ENCODE measurements around the gene TNP2. TPM values are rescaled to one million over a fixed set of nuclear protein-coding genes. Genes with fewer than 3 reads are reported as not detected.

Gene TNP2
- total and polyA plus RNA-seq, 9 of the 15 experiments (the other 6 are each of a cell fraction or from before 2014, with no cell fraction given), result not detected

DNA sequence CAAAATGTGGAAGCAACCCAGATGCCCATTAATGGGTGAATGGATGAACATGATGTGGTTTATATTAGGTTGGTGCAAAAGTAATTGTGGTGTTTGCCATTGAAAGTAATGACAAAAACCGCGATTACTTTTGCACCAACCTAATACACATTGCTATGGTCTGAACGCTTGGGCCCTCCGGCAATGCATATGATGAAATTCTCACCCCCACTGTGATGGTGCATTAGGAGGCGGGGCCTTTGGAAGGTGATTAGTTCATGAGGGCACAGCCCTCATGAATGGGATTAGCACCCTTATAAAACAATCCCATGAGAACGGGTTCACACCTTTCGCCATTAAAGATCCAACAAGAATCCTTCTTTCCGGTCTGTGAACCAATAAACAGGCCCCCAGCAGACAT is 37.3 kb upstream of the TNP2 start:
- 23% methylated on average over 8 of the region's 8 CpGs for WGBS (ENCODE audit: insufficient coverage, low coverage, missing lambda C conversion rate)
- ChIA-PET CTCF (ENCODE audit: low intra/inter-chr PET ratio) (no interaction called here), POLR2A (no interaction called here)
- H3K9ac ChIP-seq (ENCODE audit: insufficient read depth in 1 of 2, low read depth in 2 of 2, low read length in 2 of 2), result no peak overlapping the region
- FAIRE-seq (no peak), ATAC-seq (0 out of 3 replicates have a peak, but pooled peaks have one; percentile 30), DNase-seq (ENCODE audit: extremely low read depth in 1 of 4, low spot score in 3 of 4) (no peak)
- H3K4me2 ChIP-seq (ENCODE audit: insufficient read depth, low read length), result no peak overlapping the region
- H4K20me1 ChIP-seq (replicated peaks; ENCODE audit: control insufficient read depth, insufficient read depth, low read length), result no peaks in the 10 kb centered on the region
- no peaks in the 10 kb centered on the region for H3K79me2 ChIP-seq (ENCODE audit: control insufficient read depth, insufficient read depth, low read length)
- H2AFZ ChIP-seq (ENCODE audit: low read depth, low read length), result no peak overlapping the region
- no peaks in the 10 kb centered on the region for H3K9me1 ChIP-seq (ENCODE audit: control insufficient read depth, insufficient read depth, low read length)
- no peak for TF ChIP-seq ZNF239 (CRISPR knock-in tag; IDR thresholded peaks at IDR 0.05)
- TF ChIP-seq, protein P1, sequence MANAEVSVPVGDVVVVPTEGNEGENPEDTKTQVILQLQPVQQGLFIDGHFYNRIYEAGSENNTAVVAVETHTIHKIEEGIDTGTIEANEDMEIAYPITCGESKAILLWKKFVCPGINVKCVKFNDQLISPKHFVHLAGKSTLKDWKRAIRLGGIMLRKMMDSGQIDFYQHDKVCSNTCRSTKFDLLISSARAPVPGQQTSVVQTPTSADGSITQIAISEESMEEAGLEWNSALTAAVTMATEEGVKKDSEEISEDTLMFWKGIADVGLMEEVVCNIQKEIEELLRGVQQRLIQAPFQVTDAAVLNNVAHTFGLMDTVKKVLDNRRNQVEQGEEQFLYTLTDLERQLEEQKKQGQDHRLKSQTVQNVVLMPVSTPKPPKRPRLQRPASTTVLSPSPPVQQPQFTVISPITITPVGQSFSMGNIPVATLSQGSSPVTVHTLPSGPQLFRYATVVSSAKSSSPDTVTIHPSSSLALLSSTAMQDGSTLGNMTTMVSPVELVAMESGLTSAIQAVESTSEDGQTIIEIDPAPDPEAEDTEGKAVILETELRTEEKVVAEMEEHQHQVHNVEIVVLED (CRISPR knock-in tag; IDR thresholded peaks at IDR 0.05), result no peak
- TF ChIP-seq, protein P2, sequence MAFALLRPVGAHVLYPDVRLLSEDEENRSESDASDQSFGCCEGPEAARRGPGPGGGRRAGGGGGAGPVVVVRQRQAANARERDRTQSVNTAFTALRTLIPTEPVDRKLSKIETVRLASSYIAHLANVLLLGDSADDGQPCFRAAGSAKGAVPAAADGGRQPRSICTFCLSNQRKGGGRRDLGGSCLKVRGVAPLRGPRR (CRISPR knock-in tag; IDR thresholded peaks at IDR 0.05), result no peak
- TF ChIP-seq, protein P3, sequence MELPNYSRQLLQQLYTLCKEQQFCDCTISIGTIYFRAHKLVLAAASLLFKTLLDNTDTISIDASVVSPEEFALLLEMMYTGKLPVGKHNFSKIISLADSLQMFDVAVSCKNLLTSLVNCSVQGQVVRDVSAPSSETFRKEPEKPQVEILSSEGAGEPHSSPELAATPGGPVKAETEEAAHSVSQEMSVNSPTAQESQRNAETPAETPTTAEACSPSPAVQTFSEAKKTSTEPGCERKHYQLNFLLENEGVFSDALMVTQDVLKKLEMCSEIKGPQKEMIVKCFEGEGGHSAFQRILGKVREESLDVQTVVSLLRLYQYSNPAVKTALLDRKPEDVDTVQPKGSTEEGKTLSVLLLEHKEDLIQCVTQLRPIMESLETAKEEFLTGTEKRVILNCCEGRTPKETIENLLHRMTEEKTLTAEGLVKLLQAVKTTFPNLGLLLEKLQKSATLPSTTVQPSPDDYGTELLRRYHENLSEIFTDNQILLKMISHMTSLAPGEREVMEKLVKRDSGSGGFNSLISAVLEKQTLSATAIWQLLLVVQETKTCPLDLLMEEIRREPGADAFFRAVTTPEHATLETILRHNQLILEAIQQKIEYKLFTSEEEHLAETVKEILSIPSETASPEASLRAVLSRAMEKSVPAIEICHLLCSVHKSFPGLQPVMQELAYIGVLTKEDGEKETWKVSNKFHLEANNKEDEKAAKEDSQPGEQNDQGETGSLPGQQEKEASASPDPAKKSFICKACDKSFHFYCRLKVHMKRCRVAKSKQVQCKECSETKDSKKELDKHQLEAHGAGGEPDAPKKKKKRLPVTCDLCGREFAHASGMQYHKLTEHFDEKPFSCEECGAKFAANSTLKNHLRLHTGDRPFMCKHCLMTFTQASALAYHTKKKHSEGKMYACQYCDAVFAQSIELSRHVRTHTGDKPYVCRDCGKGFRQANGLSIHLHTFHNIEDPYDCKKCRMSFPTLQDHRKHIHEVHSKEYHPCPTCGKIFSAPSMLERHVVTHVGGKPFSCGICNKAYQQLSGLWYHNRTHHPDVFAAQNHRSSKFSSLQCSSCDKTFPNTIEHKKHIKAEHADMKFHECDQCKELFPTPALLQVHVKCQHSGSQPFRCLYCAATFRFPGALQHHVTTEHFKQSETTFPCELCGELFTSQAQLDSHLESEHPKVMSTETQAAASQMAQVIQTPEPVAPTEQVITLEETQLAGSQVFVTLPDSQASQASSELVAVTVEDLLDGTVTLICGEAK (IDR thresholded peaks at IDR 0.05), result peak; percentile 51; the same call in 1 of the 2 replicates
- TF ChIP-seq, protein P3 (CRISPR knock-in tag; IDR thresholded peaks at IDR 0.05), result no peak
- no peak for TF ChIP-seq NFATC3 (IDR thresholded peaks at IDR 0.05)
- TF ChIP-seq, protein P4, sequence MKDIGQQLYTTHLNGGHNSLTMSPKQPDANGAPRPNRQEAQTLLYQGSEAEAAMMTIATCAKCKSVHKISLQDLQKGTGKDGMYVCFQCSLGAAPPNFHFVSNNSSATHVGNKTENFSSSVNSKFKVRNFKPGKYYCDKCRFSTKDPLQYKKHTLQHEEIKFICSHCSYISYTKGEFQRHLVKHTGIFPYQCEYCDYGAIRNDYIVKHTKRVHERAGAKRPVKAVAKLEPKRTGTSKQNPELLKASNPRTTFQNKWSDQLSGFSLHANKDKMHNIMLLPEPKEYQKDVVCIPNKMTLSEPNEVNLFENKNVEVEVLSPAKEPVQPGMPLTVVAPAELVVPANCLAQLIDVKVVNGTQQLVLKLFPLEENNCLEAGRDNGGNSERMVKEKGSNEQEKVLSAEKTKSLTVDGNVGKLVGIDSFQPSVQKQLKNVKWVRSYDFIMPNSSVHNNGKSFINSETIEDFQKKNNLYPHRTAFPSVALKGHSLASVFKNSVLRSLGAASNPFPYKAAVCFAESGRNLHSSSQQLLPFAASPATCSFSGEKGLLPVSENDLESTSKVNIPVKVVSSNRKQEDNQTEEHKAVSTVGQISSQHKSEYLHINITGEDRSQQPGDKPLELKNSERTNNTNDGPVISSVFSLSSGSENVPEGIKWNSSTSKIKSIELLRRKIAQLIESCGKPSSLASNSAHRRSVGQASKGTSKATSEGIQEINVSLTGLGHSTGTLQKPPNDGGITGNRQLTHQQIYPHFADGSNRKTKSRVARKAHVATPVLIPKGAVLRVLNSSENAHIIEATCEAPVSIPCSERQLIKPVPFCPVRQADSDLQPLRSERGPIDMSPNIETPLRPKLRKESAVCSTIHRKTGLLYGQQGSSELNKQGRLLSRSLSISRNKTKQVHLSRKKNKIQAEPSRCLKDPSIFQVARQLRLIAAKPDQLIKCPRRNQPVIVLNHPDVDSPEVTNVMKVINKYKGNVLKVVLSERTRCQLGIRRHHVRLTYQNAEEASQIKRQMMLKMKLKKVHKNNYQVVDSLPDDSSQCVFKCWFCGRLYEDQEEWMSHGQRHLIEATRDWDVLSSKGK (CRISPR knock-in tag; IDR thresholded peaks at IDR 0.05), result no peak
- no peak for TF ChIP-seq HDGF (IDR thresholded peaks at IDR 0.05)
- no TSS peak for BruUV-seq (replicated peaks)
- in situ Hi-C loops (cut with MboI) (no loop called here), intact Hi-C loops (cut with micrococcal nuclease) (no loop called here)
- no peak overlapping the region for H3K4me3 ChIP-seq
- no peaks in the 10 kb centered on the region for H3K36me3 ChIP-seq (ENCODE audit: control insufficient read depth, insufficient read depth, low read length)
- peaks cover 0 to 6% of the 10 kb centered on the region in 2 experiments; a peak in 2 of 5 replicates for H3K27me3 ChIP-seq (ENCODE audit: control insufficient read depth in 2 of 2, insufficient read depth in 2 of 2, low read length in 2 of 2)
- H3K9me3 ChIP-seq (replicated peaks; ENCODE audit: control insufficient read depth, insufficient read depth, low read depth, low read length), result no peaks in the 10 kb centered on the region
- no peak overlapping the region for H3K27ac ChIP-seq (ENCODE audit: extremely low read depth, low read depth, low read length)
- peaks cover 0 to 14% of the 10 kb centered on the region in 2 experiments; a peak in 3 of 5 replicates for H3K4me1 ChIP-seq (replicated peaks in 1 of 2; ENCODE audit: control insufficient read depth in 2 of 2, insufficient read depth in 2 of 2, low read length in 2 of 2)

Measured in K562 (cell line).